ENCODE results near the gene GPC1. TPM values are rescaled to one million over a fixed set of nuclear protein-coding genes. Genes with fewer than 3 reads are reported as not detected.

GPC1 gene
- total and polyA plus RNA-seq, 2 experiments from 2014 or later, result 9.0 to 46.2 TPM

DNA sequence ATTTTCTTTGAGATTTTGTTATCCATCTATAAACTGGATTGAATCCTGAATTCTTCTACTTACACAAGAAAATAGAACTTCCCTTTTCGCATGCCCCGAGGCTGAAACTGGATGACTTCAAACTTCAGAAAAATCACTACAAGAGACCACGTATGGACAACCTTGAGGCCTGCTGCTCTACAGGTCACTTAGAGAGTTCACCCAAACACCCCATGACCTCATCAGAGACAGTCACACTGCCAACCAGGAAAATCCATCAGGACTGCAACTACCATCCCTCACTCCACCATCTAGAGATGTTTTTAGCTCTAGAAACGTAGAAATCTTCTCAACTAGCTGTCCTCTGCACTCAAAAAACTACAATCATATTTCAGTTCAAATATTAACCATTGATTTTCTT lies 18.6 kb upstream of the GPC1 start (continued):
- TF ChIP-seq, protein P1, sequence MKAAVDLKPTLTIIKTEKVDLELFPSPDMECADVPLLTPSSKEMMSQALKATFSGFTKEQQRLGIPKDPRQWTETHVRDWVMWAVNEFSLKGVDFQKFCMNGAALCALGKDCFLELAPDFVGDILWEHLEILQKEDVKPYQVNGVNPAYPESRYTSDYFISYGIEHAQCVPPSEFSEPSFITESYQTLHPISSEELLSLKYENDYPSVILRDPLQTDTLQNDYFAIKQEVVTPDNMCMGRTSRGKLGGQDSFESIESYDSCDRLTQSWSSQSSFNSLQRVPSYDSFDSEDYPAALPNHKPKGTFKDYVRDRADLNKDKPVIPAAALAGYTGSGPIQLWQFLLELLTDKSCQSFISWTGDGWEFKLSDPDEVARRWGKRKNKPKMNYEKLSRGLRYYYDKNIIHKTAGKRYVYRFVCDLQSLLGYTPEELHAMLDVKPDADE (IDR thresholded peaks at IDR 0.05), result no peak

DNA sequence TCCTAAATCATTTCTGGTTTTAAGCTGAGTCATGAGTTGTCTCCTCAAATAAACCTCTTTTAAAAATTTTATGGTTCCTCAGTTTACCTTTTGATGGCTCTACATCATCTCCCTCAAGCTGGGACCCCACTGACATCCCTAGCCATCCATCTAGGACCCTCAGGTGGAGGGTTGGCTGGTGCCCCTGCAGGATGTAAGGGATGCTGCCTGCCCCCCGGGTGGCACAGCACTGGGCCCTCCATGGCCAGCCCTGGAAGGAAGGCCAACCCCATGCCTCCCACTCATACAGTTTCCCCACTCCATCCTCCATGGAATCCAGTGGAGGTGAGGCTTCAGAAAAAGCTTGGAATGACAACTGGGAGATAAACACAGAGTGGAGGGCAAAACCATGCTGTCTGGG lies 17.2 kb upstream of the GPC1 start:
- Histone ChIP-seq H3K79me2 (replicated peaks; ENCODE audit: insufficient read depth) (no peaks in the 10 kb centered on the region), H4K20me1 (replicated peaks; ENCODE audit: insufficient read depth) (no peaks in the 10 kb centered on the region), H3K36me3 (ENCODE audit: insufficient read depth) (no peaks in the 10 kb centered on the region), H3K27me3 (ENCODE audit: insufficient read depth) (no peaks in the 10 kb centered on the region), H3F3A (replicated peaks; ENCODE audit: low read depth) (no peaks in the 10 kb centered on the region), H3K27ac (ENCODE audit: low read depth) (no peak overlapping the region), H3K4me2 (no peak overlapping the region), H3K4me3 (no peak overlapping the region), H3K4me1 (ENCODE audit: insufficient read depth) (no peaks in the 10 kb centered on the region), H2AFZ (no peak overlapping the region), H3K9me2 (ENCODE audit: insufficient read depth) (no peaks in the 10 kb centered on the region)
- DNase-seq (ENCODE audit: low spot score) (no peak), ATAC-seq (no peak)
- TF ChIP-seq, protein P2, sequence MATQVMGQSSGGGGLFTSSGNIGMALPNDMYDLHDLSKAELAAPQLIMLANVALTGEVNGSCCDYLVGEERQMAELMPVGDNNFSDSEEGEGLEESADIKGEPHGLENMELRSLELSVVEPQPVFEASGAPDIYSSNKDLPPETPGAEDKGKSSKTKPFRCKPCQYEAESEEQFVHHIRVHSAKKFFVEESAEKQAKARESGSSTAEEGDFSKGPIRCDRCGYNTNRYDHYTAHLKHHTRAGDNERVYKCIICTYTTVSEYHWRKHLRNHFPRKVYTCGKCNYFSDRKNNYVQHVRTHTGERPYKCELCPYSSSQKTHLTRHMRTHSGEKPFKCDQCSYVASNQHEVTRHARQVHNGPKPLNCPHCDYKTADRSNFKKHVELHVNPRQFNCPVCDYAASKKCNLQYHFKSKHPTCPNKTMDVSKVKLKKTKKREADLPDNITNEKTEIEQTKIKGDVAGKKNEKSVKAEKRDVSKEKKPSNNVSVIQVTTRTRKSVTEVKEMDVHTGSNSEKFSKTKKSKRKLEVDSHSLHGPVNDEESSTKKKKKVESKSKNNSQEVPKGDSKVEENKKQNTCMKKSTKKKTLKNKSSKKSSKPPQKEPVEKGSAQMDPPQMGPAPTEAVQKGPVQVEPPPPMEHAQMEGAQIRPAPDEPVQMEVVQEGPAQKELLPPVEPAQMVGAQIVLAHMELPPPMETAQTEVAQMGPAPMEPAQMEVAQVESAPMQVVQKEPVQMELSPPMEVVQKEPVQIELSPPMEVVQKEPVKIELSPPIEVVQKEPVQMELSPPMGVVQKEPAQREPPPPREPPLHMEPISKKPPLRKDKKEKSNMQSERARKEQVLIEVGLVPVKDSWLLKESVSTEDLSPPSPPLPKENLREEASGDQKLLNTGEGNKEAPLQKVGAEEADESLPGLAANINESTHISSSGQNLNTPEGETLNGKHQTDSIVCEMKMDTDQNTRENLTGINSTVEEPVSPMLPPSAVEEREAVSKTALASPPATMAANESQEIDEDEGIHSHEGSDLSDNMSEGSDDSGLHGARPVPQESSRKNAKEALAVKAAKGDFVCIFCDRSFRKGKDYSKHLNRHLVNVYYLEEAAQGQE (IDR thresholded peaks at IDR 0.05; ENCODE audit: unreplicated experiment), result no peak
- TF ChIP-seq CREB1 (CRISPR knock-in tag; IDR thresholded peaks at IDR 0.05; ENCODE audit: low read depth), result no peak
- TF ChIP-seq, protein P1 (IDR thresholded peaks at IDR 0.05), result no peak
- no peak for TF ChIP-seq POLR2AphosphoS5 (IDR thresholded peaks at IDR 0.05; ENCODE audit: low read depth)
- TF ChIP-seq JUNB (IDR thresholded peaks at IDR 0.05; ENCODE audit: unreplicated experiment), result no peak
- TF ChIP-seq STAT1 (IDR thresholded peaks at IDR 0.05; ENCODE audit: unreplicated experiment), result no peak
- TF ChIP-seq EZH2 (IDR thresholded peaks at IDR 0.05; ENCODE audit: low read depth, unreplicated experiment), result no peak
- TF ChIP-seq NANOG (IDR thresholded peaks at IDR 0.05; ENCODE audit: borderline replicate concordance), result no peak
- no peak for TF ChIP-seq ZNF331 (CRISPR knock-in tag; IDR thresholded peaks at IDR 0.05; ENCODE audit: low read depth)
- TF ChIP-seq EZH2phosphoT487 (IDR thresholded peaks at IDR 0.05; ENCODE audit: unreplicated experiment), result no peak
- Mint-ChIP-seq H3K36me3 (ENCODE audit: low read depth) (0 out of 3 replicates have a peak, but pooled peaks cover 10% of the 10 kb centered on the region), H3K27me3 (ENCODE audit: insufficient read depth, low read depth, poor library complexity) (no peaks in the 10 kb centered on the region), H3K4me1 (no peaks in the 10 kb centered on the region), H3K27ac (no peak overlapping the region), H3K9me3 (peaks cover 43% of the 10 kb centered on the region), H3K4me3 (no peak overlapping the region)
